ENCODE results near the gene BMPR1A.
"Not testable (repeated sequence)": the region's sequence is repeated elsewhere in the genome, so short reads cannot be mapped to it uniquely, and the experiment has no call there.

BMPR1A gene

GRCh38 chr10:86862373-86862772 is 106.0 kb downstream of the BMPR1A start:
- H3K4me3 ChIP-seq (ENCODE audit: low read depth, low read length) = no peak overlapping the region
- TF ChIP-seq CTCF (IDR thresholded peaks at IDR 0.05; ENCODE audit: borderline replicate concordance, insufficient read depth, low read depth, low read length) = no peak

GRCh38 chr10:86862786-86863483 is 106.5 kb downstream of the BMPR1A start:
- H3K4me3 ChIP-seq (ENCODE audit: low read depth, low read length) = no peak overlapping the region
- TF ChIP-seq CTCF (IDR thresholded peaks at IDR 0.05; ENCODE audit: borderline replicate concordance, insufficient read depth, low read depth, low read length) = no peak

- no peak for TF ChIP-seq CTCF (IDR thresholded peaks at IDR 0.05; ENCODE audit: borderline replicate concordance, insufficient read depth, low read depth, low read length)
- H3K4me3 ChIP-seq (ENCODE audit: low read depth, low read length) = no peak overlapping the region
Measured at GRCh38 chr10:86863484-86863842, 107.0 kb downstream of the BMPR1A start.

GRCh38 chr10:86865011-86865811 is 108.8 kb downstream of the BMPR1A start:
- H3K4me3 ChIP-seq (ENCODE audit: low read depth, low read length) = not testable (repeated sequence)

- TF ChIP-seq CTCF (IDR thresholded peaks at IDR 0.05; ENCODE audit: borderline replicate concordance, insufficient read depth, low read depth, low read length) = no peak
Measured at GRCh38 chr10:86867149-86867548, 110.7 kb downstream of the BMPR1A start.

GRCh38 chr10:86868353-86868752 is 111.9 kb downstream of the BMPR1A start:
- no peak overlapping the region for H3K4me3 ChIP-seq (ENCODE audit: low read depth, low read length)
- no peak for TF ChIP-seq CTCF (IDR thresholded peaks at IDR 0.05; ENCODE audit: borderline replicate concordance, insufficient read depth, low read depth, low read length)

More at GRCh38 chr10:86867149-86867548, 110.7 kb downstream of the BMPR1A start:
- H3K4me3 ChIP-seq (ENCODE audit: low read depth, low read length) = no peak overlapping the region

GRCh38 chr10:86870679-86871078 is 114.3 kb downstream of the BMPR1A start:
- TF ChIP-seq CTCF (IDR thresholded peaks at IDR 0.05; ENCODE audit: borderline replicate concordance, insufficient read depth, low read depth, low read length) = no peak
- H3K4me3 ChIP-seq (ENCODE audit: low read depth, low read length) = no peak overlapping the region
